Natural killer cell (primary cell): Measurements from ENCODE around the gene SKAP2. TPM values are rescaled to one million over a fixed set of nuclear protein-coding genes. Genes with fewer than 3 reads are reported as not detected.

Experiments used
- ATAC-seq, 3 donors: fragments of 150-1000 bp in 2 of 3; fragments of 200-7000 bp in 1 of 3; cut with Tn5 transposase; 1 replicate in 1 of 3; 2 replicates in 2 of 3; pipeline ENCODE4 v1.10.0; 2021; ENCODE audit warnings: mild to moderate bottlenecking in 2 of 3, moderate library complexity in 2 of 3
- DNase-seq, 2 donors: peaks; one replicate each; pipeline versions ENCODE4 v3.0.0 to v3.0.0-alpha.2; 2013 to 2021; ENCODE audit warnings: mixed read lengths in 1 of 2
- H3K27ac ChIP-seq: one replicate; pipeline ENCODE4 v1.5.1; 2013; ENCODE audit warnings: mild to moderate bottlenecking, low read length
- H3K27me3 ChIP-seq: one replicate; pipeline ENCODE4 v1.6.1; 2013; ENCODE audit warnings: low read length; ENCODE audit not compliant: control insufficient read depth, insufficient read depth
- H3K36me3 ChIP-seq: one replicate; pipeline ENCODE4 v1.6.1; 2013; ENCODE audit warnings: low read length; ENCODE audit not compliant: control insufficient read depth, insufficient read depth
- H3K4me1 ChIP-seq: one replicate; pipeline ENCODE4 v1.6.1; 2013; ENCODE audit warnings: low read length; ENCODE audit not compliant: control insufficient read depth, insufficient read depth
- H3K4me3 ChIP-seq: one replicate; pipeline ENCODE4 v1.5.1; 2013; ENCODE audit warnings: low read length
- H3K9me3 ChIP-seq: one replicate; pipeline ENCODE4 v1.6.1; 2013; ENCODE audit warnings: low read length; ENCODE audit not compliant: control insufficient read depth, insufficient read depth
- H3K27ac Mint-ChIP-seq, 2 donors: one replicate each; pipeline ENCODE4 v1.8.0; 2022; ENCODE audit warnings: mild to moderate bottlenecking in 2 of 2, mixed read lengths in 2 of 2, moderate library complexity in 1 of 2
- H3K27me3 Mint-ChIP-seq, 2 donors: one replicate each; pipeline ENCODE4 v1.8.0; 2022; ENCODE audit warnings: low read depth in 2 of 2, mixed read lengths in 2 of 2
- H3K36me3 Mint-ChIP-seq: one replicate; pipeline ENCODE4 v1.8.0; 2022; ENCODE audit warnings: mixed read lengths
- H3K4me1 Mint-ChIP-seq, 2 donors: one replicate each; pipeline ENCODE4 v1.8.0; 2022; ENCODE audit warnings: mixed read lengths in 2 of 2
- H3K4me3 Mint-ChIP-seq: one replicate; pipeline ENCODE4 v1.8.0; 2022; ENCODE audit warnings: mild to moderate bottlenecking, moderate library complexity, mixed read lengths
- H3K9me3 Mint-ChIP-seq, 2 donors: one replicate each; pipeline ENCODE4 v1.8.0; 2022; ENCODE audit warnings: mixed read lengths in 2 of 2
- WGBS: methylation state at CpG from one replicate; pipeline ENCODE4 v1.1.7; 2013; ENCODE audit warnings: missing lambda C conversion rate; ENCODE audit not compliant: insufficient coverage; 5-methylcytosine and 5-hydroxymethylcytosine counted together
- intact Hi-C: fragments of 100-400 bp; cut with micrococcal nuclease; formaldehyde crosslinking; loops from one replicate; pipeline ENCODE4 v1.14.2; 2022
- total RNA-seq, 4 donors: library from RNA; stranded (reverse); fragments of 120-200 nt in 1 of 4; gene quantifications; one replicate each; pipeline versions ENCODE4 v1.2.3 to v1.2.4, GENCODE V29; 2013 to 2022
- TF ChIP-seq, protein P1 (sequence below): fragments of 200-600 bp; IDR thresholded peaks from one replicate; pipeline ENCODE4 v1.8.0; 2022; ENCODE audit warnings: antibody characterized with exemption

The SKAP2 gene
- total RNA-seq, 3 donors from 2014 or later (not counting 1 experiment from before 2014, with no cell fraction given): 26.8 to 42.4 (median 35.1) TPM

DNA sequence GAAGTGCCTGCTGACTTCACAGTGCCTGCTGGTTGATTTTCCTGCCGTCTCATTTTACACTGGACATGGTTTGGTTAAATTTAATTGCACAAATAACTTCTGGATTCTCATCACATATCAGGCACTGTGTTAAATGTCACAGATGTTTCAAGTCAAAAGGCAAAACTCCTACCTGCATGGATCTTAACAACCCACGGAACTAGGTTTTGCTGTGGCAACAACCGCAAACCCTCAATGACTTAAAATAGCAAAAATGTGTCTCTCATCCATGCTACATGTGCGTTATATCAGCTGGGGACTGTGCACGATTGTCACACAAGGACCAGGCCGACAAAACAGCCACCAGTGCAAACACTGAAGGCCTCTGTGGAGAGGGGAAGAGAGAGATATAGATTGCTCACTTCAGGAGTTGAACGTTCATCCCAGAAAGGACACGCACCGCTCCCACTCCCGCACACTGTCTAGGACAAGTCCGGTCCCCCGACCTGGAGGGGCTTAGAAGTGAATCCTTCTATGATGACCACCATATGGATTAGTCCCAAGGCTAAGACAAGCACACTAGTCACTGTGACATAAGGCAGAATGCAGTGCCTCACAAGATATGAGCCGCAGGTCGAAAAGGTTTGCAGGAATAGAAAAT lies 233.3 kb downstream of the SKAP2 start:
- DNase-seq: no peak
- intact Hi-C loops: no loop called here
- Mint-ChIP-seq H3K9me3 (no peaks in the 10 kb centered on the region), H3K4me3 (no peak overlapping the region), H3K27me3 (no peaks in the 10 kb centered on the region), H3K4me1 (peaks cover 5 to 9% of the 10 kb centered on the region in 2 donors), H3K27ac (no peak overlapping the region), H3K36me3 (no peaks in the 10 kb centered on the region)
- ATAC-seq: no peak
- Histone ChIP-seq H3K27ac (no peak overlapping the region), H3K4me1 (no peaks in the 10 kb centered on the region), H3K4me3 (no peak overlapping the region), H3K36me3 (no peaks in the 10 kb centered on the region), H3K27me3 (no peaks in the 10 kb centered on the region), H3K9me3 (no peaks in the 10 kb centered on the region)
- TF ChIP-seq, protein P1, sequence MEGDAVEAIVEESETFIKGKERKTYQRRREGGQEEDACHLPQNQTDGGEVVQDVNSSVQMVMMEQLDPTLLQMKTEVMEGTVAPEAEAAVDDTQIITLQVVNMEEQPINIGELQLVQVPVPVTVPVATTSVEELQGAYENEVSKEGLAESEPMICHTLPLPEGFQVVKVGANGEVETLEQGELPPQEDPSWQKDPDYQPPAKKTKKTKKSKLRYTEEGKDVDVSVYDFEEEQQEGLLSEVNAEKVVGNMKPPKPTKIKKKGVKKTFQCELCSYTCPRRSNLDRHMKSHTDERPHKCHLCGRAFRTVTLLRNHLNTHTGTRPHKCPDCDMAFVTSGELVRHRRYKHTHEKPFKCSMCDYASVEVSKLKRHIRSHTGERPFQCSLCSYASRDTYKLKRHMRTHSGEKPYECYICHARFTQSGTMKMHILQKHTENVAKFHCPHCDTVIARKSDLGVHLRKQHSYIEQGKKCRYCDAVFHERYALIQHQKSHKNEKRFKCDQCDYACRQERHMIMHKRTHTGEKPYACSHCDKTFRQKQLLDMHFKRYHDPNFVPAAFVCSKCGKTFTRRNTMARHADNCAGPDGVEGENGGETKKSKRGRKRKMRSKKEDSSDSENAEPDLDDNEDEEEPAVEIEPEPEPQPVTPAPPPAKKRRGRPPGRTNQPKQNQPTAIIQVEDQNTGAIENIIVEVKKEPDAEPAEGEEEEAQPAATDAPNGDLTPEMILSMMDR: no peak
- WGBS: 88% methylated on average over 14 of the region's 14 CpGs

DNA sequence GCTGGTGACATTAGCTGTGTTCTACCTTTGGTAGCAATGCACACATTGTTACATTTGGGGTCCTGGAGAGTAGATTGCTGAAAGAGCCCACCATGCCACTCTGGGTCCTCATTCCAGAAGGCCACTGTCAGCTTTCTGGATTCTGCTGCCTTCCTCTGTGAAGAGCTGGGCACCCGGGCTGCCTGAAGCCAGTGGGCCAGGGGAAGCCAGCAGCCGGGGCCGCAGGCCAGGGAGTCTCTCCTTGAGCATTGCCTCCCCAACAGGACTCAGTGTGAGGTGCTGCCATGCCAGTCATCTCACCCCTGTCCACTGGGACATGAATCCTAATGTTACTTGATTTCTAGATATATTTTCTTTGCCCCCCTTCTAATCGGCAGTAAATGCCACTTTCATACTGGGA lies 234.0 kb downstream of the SKAP2 start:
- no peaks in the 10 kb centered on the region for H3K36me3 ChIP-seq
- H3K27me3 Mint-ChIP-seq: no peaks in the 10 kb centered on the region
- TF ChIP-seq, protein P1: no peak
- no peaks in the 10 kb centered on the region for H3K9me3 ChIP-seq
- WGBS: 91% methylated on average over 4 of the region's 4 CpGs
- no peak for DNase-seq
- H3K36me3 Mint-ChIP-seq: no peaks in the 10 kb centered on the region
- no peaks in the 10 kb centered on the region for H3K27me3 ChIP-seq
- no peak overlapping the region for H3K4me3 ChIP-seq
- ATAC-seq: no peak
- H3K27ac Mint-ChIP-seq: no peak overlapping the region
- no peak overlapping the region for H3K27ac ChIP-seq
- H3K4me1 ChIP-seq: no peaks in the 10 kb centered on the region
- H3K9me3 Mint-ChIP-seq: no peaks in the 10 kb centered on the region
- intact Hi-C loops: no loop called here
- no peak overlapping the region for H3K4me3 Mint-ChIP-seq
- peaks cover 5 to 9% of the 10 kb centered on the region in 2 donors for H3K4me1 Mint-ChIP-seq

DNA sequence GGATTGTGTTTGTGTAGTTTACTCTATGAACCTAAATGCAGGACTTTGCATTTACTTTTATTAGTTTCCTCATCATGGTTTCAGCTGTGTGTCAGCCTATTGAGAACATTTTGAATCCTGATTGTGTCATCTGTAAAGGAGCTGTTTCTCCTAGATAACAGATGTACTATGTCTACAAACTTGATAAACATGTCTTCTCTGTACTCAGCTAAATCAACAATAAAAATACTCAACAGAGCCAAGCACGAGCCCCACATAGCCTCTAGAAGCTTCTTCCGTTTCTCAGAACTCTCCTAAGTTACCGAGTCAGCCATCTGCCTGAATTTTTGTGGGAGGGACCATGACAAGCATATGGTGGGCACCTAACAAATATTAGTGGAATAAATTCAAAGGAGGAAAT lies 234.7 kb downstream of the SKAP2 start:
- Mint-ChIP-seq H3K9me3 (no peaks in the 10 kb centered on the region), H3K27me3 (no peaks in the 10 kb centered on the region), H3K36me3 (no peaks in the 10 kb centered on the region), H3K4me3 (no peak overlapping the region), H3K27ac (no peak overlapping the region), H3K4me1 (peaks cover 5 to 9% of the 10 kb centered on the region in 2 donors)
- Histone ChIP-seq H3K27ac (no peak overlapping the region), H3K9me3 (no peaks in the 10 kb centered on the region), H3K27me3 (no peaks in the 10 kb centered on the region), H3K4me3 (no peak overlapping the region), H3K4me1 (no peaks in the 10 kb centered on the region), H3K36me3 (no peaks in the 10 kb centered on the region)
- intact Hi-C loops: no loop called here
- DNase-seq: no peak
- 95% methylated on average over 3 of the region's 3 CpGs for WGBS
- ATAC-seq: no peak
- TF ChIP-seq, protein P1: no peak

DNA sequence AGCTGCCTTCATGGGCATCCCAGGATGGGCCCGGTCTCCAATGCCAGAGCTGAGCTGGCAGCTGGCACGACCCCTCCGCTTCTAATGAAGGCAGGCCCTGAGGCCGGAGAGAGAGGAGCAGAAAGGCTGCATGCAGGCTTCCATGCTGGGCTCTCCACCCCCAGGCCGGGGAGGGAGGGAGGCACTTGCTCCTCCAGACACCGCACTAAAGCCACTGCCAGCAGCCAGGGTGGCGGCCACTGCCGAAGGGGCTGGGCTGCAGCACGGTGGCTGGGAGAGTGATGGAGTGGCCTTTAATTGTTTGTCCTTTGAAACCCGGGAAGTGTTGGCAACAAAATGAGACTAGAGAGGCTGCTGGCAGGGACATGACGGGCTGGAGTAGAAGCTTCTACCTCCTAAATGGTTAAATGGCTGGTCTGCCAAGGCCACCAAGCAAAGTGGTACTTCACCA lies 236.5 kb downstream of the SKAP2 start:
- H3K27ac Mint-ChIP-seq: no peak overlapping the region
- peaks cover 0 to 3% of the 10 kb centered on the region in 2 donors for H3K27me3 Mint-ChIP-seq
- ATAC-seq (no peak), DNase-seq (no peak)
- TF ChIP-seq, protein P1: no peak
- no peaks in the 10 kb centered on the region for H3K36me3 Mint-ChIP-seq
- no peaks in the 10 kb centered on the region for H3K9me3 Mint-ChIP-seq
- H3K4me3 ChIP-seq: no peak overlapping the region
- H3K4me3 Mint-ChIP-seq: no peak overlapping the region
- intact Hi-C loops: no loop called here
- no peaks in the 10 kb centered on the region for H3K36me3 ChIP-seq
- H3K27ac ChIP-seq: no peak overlapping the region
- 94% methylated on average over 11 of the region's 11 CpGs for WGBS
- no peaks in the 10 kb centered on the region for H3K4me1 Mint-ChIP-seq
- H3K4me1 ChIP-seq: no peaks in the 10 kb centered on the region
- no peaks in the 10 kb centered on the region for H3K27me3 ChIP-seq
- H3K9me3 ChIP-seq: no peaks in the 10 kb centered on the region
